C4-2B (cell line): ENCODE results near the gene ZG16.

Source experiments
- H3K27ac ChIP-seq: fragments of 450-650 bp; 2 replicates; pipeline ENCODE4 v1.5.1; 2017
- CTCF ChIP-seq: fragments of 450-650 bp; conservative IDR thresholded peaks from 2 replicates; pipeline ENCODE4 v1.5.1; 2017; ENCODE audit warnings: mild to moderate bottlenecking
- ZFX ChIP-seq: fragments of 450-650 bp; IDR thresholded peaks from 2 replicates; pipeline ENCODE4 v1.6.1; 2017

The ZG16 gene

GRCh38 chr16:29820730-29821642, 42.9 kb downstream of the ZG16 start:
- TF ChIP-seq CTCF = no peak
- no peak for TF ChIP-seq ZFX
- no peak overlapping the region for H3K27ac ChIP-seq

DNA sequence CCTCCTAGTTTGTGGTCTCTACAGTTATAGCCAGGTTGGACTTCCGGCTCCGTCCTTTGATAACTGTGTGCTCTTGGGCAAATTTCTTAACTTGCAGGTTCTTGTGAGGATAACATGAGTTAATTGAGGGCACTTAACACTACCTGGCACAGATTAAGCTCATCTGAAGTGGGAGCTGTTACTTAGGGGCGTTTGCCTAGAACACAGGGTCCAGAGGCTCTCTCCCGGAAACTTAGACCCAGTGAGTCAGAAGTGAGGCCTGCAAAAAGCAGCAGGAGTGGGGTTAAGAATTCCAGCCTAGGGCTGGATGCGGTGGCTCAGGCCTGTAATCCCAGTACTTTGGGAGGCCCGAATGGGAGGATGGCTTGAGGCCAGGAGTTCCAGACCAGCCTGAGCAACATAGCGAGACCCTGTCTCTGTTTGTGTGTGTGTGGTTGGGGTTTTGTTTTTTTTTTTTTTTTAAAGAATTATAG, 43.6 kb downstream of the ZG16 start:
- TF ChIP-seq CTCF = no peak
- TF ChIP-seq ZFX = no peak
- no peak overlapping the region for H3K27ac ChIP-seq

GRCh38 chr16:29824589-29825144, 46.6 kb downstream of the ZG16 start:
- H3K27ac ChIP-seq = no peak overlapping the region
- TF ChIP-seq CTCF (no peak), ZFX (no peak)

DNA sequence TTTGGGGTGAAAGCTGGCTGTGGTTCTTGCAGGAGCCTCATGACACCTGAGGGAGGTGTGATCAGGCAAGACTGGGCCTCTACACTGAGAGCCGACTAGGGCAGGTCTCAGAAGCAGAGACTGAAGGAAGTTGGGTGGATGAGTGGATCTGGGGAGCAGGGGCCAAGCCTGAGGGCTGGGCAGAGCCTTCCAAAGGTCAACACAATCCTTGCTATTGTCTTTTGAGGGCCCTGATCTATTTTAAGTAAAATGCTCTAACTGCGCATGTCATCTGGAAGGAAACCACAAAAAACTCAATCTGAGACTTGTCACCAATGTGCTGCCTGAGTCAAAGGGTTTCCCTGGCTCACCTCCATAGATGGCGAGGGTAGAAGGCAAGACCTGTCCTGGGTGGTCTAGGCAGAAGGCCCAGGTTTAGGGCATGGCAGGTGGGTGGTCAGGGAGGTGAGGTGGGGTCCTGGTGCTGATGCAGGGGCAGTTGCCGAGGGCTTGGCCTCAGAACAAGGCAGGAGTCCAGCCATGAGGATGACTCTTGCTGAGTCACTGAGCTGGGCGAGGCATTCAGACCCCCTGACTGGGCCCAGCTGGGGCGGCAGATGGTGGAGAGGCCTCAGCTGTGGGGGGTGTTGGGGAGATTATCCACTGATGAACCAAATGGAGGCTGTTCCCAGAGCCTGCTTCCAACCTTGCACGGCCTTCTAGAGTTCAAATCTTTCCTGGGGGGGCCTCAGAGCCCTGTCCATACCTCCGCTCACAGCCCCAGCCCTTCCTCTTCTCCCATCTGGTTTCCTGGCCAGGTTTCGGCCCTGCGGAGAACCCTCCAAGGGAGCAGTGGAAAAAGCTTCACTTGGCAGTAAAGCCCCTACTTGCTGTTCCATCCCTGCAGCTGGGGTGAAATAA, 47.3 kb downstream of the ZG16 start:
- no peak for TF ChIP-seq CTCF
- TF ChIP-seq ZFX = no peak
- no peak overlapping the region for H3K27ac ChIP-seq

DNA sequence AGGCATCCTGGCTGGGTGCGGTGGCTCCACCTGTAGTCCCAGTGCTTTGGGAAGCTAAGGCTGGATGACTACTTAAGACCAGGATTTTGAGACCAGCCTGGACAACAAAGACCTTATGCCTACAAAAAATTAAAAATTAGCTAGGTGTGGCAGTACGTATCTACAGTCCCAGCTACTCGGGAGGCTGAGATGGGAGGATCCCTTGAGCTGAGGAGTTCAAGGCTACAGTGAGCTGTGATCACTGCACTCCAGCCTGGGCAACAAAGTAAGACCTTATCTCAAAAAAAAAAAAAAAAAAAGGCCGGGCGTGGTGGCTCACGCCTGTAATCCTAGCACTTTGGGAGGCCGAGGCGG, 48.3 kb downstream of the ZG16 start:
- H3K27ac ChIP-seq = no peak overlapping the region
- TF ChIP-seq CTCF (no peak), ZFX (no peak)

DNA sequence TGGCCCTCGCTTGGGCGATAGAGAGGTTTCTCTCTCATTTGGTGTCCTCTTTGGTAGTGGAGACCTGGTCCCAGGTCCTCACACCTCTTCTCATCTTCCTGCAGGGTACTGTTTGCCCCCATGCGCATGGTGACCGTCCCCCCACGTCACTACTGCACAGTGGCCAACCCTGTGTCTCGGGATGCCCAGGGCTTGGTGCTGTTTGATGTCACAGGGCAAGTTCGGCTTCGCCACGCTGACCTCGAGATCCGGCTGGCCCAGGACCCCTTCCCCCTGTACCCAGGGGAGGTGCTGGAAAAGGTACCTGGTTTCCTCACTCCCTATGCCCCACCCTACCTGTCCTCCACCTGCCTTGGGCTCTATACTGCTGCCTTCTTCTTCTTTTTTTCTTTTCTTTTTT, 52.7 kb downstream of the ZG16 start:
- TF ChIP-seq ZFX = no peak
- TF ChIP-seq CTCF = no peak
- H3K27ac ChIP-seq = no peak overlapping the region
